Measurements from ENCODE around the gene ZNF595. TPM values are rescaled to one million over a fixed set of nuclear protein-coding genes. Genes with fewer than 3 reads are reported as not detected.

ZNF595 gene
- total RNA-seq, 6 experiments from 2014 or later: 5.2 to 9.3 (median 7.0) TPM

DNA sequence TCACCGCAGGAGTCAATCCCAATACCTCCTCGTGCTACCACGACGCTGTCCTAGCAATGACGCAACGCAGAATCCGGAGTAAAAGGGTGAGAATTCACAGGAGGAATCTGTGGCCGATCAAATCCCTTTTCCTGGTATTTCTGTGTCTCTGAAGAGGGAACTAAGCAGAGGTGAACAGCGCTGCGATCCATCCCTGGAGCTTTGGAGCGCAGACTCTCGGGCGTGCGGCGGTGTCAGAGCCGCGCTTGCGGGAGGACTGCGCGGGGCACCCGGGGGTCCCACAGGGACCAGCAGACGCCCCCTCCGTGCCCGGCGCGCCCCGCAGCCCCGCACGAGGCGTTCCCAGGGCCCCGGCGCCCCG is 53.9 kb downstream of the ZNF595 start:
- no peak for DNase-seq
- TF ChIP-seq, protein P1, sequence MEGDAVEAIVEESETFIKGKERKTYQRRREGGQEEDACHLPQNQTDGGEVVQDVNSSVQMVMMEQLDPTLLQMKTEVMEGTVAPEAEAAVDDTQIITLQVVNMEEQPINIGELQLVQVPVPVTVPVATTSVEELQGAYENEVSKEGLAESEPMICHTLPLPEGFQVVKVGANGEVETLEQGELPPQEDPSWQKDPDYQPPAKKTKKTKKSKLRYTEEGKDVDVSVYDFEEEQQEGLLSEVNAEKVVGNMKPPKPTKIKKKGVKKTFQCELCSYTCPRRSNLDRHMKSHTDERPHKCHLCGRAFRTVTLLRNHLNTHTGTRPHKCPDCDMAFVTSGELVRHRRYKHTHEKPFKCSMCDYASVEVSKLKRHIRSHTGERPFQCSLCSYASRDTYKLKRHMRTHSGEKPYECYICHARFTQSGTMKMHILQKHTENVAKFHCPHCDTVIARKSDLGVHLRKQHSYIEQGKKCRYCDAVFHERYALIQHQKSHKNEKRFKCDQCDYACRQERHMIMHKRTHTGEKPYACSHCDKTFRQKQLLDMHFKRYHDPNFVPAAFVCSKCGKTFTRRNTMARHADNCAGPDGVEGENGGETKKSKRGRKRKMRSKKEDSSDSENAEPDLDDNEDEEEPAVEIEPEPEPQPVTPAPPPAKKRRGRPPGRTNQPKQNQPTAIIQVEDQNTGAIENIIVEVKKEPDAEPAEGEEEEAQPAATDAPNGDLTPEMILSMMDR (IDR thresholded peaks at IDR 0.05): no peak
- no peak for TF ChIP-seq POLR2A (IDR thresholded peaks at IDR 0.05)
- Histone ChIP-seq H3K27me3 (peaks cover 0 to 8% of the 10 kb centered on the region in 2 donors), H3K4me1 (no peaks in the 10 kb centered on the region), H3K9me3 (peaks cover 0 to 3% (median 0%) of the 10 kb centered on the region in 4 donors), H3K27ac (no peak overlapping the region), H3K4me3 (no peak overlapping the region), H3K36me3 (no peaks in the 10 kb centered on the region)
- 30% methylated on average over 11 of the region's 33 CpGs for WGBS (ENCODE audit: insufficient coverage, low coverage, low lambda C conversion rate, missing lambda C conversion rate)
- intact Hi-C loops (cut with DNase I): no loop called here
- ATAC-seq: no peak

DNA sequence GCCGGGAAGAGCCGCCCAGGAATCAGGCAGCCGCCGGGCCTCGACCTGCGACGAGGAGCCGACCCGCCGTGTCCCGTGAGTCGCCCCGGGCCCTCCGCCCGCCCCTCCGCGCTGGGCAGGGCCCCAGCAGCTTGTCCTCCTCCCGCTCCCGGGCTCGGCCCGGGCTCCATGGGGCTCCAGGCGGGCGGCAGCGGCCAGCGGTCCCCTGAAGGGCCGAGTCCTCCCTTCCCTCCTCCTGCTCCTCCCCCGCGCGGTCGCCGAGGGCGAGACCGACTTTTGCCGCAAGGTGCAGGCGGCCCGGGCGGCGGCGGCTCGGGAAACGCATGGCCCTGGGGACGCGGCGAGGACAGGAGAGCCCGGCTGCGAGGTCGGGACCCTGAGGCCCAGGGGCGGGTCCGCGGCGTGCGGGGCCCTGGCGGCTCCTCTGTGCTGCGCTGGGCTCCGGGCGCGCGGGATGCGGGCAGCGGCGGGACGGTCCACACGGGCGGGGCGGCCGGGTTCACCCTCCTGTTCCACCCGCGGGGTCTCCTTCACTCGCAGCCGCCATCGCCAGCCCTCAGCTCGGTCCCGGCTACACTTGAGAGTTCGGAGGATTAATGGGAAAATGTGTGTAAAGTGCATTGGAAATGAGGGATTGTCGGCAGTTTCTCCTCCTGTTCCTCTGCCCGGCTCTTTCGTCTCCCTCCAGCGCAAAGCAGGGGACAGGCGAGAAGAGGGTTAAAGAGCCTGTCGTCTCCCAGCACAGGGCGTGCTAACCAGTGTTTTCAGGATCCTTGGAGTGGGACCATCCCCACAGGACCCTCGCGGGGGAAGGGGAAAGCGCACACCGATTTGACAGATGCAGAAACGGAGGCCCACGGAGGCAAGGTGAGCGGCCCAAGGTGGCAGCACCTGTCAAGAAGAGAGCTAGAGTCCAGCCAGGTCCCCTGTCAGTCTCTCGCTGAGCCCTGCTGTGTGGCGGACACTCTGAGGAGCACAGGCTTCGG is 54.6 kb downstream of the ZNF595 start:
- intact Hi-C loops (cut with DNase I): no loop called here
- H3K27me3 ChIP-seq: peaks cover 0 to 8% of the 10 kb centered on the region in 2 donors
- no peaks in the 10 kb centered on the region for H3K36me3 ChIP-seq
- DNase-seq: no peak
- no peak overlapping the region for H3K4me3 ChIP-seq
- WGBS (ENCODE audit: insufficient coverage, low coverage, low lambda C conversion rate, missing lambda C conversion rate): 12% methylated on average over 46 of the region's 91 CpGs
- peak in 1 of 4 donors; percentile 19 for ATAC-seq
- no peaks in the 10 kb centered on the region for H3K4me1 ChIP-seq
- peaks cover 0 to 3% (median 0%) of the 10 kb centered on the region in 4 donors for H3K9me3 ChIP-seq
- no peak overlapping the region for H3K27ac ChIP-seq
- TF ChIP-seq POLR2A (IDR thresholded peaks at IDR 0.05): no peak
- TF ChIP-seq, protein P1 (IDR thresholded peaks at IDR 0.05): no peak

DNA sequence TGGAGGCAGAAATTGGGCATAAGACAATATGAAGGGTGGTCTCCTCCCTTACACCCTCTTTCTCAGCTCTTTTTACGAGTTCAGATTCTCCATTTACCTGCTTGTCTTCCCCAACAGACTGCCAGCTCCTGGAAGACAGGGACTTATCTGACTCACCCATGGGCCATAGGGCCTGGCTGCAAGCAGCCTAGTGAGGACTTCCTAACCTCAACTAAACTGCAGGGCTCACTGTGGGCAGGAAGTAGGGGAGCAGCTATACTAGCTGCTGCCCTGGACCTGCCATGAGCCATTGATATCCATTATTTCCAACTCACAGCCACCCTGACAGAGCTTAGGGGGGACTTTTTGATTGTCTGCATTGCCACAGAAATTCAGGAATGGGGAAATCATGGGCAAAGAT is 59.6 kb downstream of the ZNF595 start:
- H3K36me3 ChIP-seq: no peaks in the 10 kb centered on the region
- 56% methylated on average over 1 of the region's 1 CpG for whole genome bisulfite sequencing (ENCODE audit: insufficient coverage, low coverage, low lambda C conversion rate, missing lambda C conversion rate)
- intact Hi-C loops (cut with DNase I): no loop called here
- no peak for TF ChIP-seq POLR2A (IDR thresholded peaks at IDR 0.05)
- TF ChIP-seq, protein P1 (IDR thresholded peaks at IDR 0.05): no peak
- H3K9me3 ChIP-seq: no peaks in the 10 kb centered on the region
- no peak overlapping the region for H3K4me3 ChIP-seq
- H3K27me3 ChIP-seq: peaks cover 0 to 7% of the 10 kb centered on the region in 2 donors
- H3K27ac ChIP-seq: no peak overlapping the region
- H3K4me1 ChIP-seq: no peaks in the 10 kb centered on the region
- DNase-seq (no peak), ATAC-seq (no peak)

GRCh38 chr4:113732-114131 is 60.6 kb downstream of the ZNF595 start:
- H3K27me3 ChIP-seq: no peaks in the 10 kb centered on the region
- 92% methylated on average over 2 of the region's 2 CpGs for WGBS (ENCODE audit: insufficient coverage, low coverage, low lambda C conversion rate, missing lambda C conversion rate)
- intact Hi-C loops (cut with DNase I): no loop called here
- H3K4me1 ChIP-seq: no peaks in the 10 kb centered on the region
- no peak for DNase-seq
- H3K36me3 ChIP-seq: no peaks in the 10 kb centered on the region
- no peak overlapping the region for H3K27ac ChIP-seq
- ATAC-seq: no peak
- no peaks in the 10 kb centered on the region for H3K9me3 ChIP-seq
- TF ChIP-seq POLR2A (IDR thresholded peaks at IDR 0.05): no peak
- TF ChIP-seq, protein P1 (IDR thresholded peaks at IDR 0.05): no peak
- no peak overlapping the region for H3K4me3 ChIP-seq
